ENCODE data around the gene RPUSD2.

RPUSD2 gene, protein sequence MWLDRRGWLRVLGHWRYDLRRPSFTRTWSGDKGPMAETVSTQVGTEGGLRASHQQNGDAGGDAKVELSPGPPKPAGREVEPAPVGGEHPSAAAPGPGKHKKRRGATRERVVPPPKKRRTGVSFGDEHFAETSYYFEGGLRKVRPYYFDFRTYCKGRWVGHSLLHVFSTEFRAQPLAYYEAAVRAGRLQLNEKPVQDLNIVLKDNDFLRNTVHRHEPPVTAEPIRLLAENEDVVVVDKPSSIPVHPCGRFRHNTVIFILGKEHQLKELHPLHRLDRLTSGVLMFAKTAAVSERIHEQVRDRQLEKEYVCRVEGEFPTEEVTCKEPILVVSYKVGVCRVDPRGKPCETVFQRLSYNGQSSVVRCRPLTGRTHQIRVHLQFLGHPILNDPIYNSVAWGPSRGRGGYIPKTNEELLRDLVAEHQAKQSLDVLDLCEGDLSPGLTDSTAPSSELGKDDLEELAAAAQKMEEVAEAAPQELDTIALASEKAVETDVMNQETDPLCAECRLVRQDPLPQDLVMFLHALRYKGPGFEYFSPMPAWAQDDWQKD

DNA sequence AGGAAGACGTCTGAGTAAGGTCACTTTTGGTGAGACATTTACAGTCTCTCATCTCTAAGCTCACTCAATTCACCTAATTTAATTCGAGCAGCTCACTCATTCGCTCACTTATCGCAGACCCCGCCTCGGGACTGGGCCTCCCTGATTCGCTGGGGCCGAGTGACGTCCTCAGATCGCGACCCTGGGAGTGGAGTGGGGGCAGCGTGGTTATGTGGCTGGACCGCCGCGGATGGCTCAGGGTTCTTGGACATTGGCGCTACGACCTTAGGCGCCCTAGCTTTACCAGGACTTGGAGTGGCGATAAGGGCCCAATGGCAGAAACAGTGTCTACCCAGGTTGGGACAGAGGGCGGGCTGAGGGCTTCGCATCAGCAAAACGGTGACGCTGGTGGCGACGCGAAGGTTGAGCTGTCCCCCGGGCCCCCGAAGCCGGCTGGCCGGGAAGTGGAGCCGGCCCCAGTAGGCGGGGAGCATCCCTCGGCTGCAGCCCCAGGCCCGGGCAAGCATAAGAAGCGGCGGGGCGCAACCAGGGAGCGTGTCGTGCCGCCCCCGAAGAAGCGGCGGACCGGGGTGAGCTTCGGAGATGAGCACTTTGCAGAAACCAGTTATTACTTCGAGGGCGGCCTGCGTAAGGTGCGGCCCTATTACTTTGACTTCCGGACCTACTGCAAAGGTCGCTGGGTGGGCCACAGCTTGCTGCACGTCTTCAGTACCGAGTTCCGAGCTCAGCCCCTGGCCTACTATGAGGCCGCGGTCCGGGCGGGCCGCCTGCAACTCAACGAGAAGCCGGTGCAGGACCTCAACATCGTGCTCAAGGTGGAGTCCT lies at the start of gene RPUSD2:
Gene RPUSD2 (plus strand): TSS at position 171 of the 825 bp plus-strand sequence. CDS start 39 bp downstream, at position 210.
- DNase-seq (ENCODE audit: low read depth), result peak; percentile 90

DNA sequence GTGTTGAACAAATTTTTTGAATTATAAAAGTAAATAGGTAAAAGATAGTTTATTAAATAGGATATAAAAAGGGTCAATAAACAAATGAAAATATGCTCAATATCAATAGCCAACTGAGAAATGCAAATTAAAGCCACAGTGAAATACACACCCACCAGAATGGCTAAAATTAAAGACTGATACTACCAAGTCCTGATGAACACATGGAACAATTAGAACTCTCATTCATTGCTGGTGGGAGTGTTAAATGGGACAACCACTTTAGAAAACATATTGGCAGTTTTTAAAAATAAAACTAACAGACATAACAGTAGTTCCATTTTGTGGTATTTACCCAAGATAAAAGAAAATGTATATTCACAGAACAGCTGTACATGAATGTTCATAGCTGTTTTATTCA lies 45.5 kb upstream of the RPUSD2 start:
- no peak for DNase-seq (ENCODE audit: low read depth)

DNA sequence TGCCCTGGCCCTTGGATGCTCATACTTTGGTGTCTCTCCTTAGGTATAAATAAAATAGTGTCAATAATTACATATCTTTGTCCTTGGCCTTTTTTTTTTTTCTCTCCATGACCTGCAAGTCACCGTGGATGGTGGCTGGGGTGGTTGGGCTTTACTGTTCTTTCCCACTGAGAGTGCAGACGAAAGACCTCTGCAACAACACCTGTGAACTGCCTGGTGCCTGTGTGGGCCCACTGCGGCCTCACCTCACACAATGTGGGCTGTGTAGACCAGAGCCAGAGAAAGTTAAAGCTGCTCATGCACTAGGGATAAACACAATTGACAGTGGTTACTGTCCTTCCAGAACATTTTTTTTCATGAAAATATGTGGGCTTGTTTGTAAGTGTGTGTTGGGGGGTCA lies 43.2 kb upstream of the RPUSD2 start:
- no peak for DNase-seq (ENCODE audit: low read depth)

DNA sequence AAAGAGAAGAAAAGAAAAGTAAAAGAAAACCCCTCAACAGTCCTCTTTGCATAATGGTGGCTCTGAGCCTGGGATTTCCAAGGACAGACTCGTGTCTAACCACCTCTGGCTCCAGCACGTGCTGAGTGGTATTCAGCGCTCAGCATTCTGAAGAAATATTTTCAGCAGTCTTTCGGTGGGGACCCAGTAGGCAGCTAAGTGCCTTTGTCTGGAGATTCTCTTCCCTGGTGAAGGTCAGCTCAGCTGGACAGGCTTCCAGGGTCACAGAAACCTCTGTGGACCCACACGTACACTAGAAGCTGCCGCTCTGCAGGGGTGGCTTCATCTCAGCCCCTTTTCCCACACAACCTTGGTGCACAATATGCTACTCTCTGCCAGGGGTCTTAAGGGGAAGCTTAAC lies 40.3 kb upstream of the RPUSD2 start:
- DNase-seq (ENCODE audit: low read depth), result no peak

DNA sequence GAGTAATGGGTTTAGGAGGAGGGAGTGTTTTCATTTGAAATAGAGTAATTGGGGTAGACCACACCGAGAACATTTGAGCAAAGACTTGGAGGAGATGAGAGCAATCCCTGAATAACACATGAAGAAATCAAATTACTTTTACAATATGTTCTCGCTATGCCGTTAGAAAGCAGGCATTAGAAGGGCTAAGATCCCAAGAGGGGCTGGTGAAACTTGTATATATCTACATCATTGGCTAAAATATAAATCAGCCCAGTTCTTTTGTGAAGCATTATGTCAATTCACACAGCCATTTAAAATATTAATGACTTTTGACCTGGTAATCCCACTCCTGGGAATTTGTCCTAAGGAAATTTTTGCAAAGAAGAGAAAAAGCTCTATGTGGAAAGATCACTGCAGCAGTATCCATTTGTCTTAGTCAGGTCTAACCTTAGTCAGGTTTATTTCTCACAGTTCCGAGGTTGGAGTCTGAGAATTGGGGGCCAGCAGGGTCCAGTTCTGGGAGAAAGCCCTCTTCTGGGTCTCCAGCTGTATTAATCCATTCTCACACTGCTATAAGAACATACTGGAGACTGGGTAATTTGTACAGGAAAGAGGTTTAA lies 35.2 kb upstream of the RPUSD2 start:
- no peak for DNase-seq (ENCODE audit: low read depth)

DNA sequence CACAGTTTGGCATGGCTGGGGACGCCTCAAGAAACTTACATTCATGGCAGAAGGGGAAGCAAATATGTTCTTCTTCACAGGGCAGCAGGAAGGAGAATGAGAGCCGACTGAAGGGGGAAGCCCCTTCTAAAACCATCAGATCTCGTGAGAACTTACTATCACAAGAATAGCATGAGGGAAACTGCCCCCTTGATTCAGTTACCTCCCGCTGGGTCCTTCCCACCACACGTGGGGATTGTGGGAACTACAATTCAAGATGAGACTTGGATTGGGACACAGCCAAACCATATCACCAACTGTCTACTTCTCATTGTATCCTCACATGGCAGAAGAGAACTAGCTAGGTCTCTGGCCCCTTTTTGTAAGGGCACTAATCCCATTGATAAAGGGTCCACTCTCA lies 34.7 kb upstream of the RPUSD2 start:
- DNase-seq (ENCODE audit: low read depth), result no peak

DNA sequence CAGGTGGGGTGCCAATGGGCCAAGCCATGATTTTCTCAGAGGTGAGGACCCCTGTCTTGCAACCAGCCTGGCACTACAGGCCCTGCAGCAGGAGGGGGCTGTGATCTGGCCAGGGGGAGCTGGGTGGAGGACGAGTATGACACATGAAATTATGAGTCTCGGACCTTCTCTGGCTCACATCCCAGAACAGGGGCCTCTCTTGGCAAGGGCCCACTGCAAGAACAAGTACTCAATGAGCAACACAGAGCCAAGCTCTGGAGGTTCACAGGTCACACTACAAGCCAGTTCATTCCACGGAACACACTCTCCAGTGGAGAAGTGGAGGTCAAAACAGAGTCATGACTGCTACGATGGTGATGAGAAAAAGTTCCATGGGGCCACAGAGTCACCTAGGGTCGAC lies 32.6 kb upstream of the RPUSD2 start:
- no peak for DNase-seq (ENCODE audit: low read depth)

DNA sequence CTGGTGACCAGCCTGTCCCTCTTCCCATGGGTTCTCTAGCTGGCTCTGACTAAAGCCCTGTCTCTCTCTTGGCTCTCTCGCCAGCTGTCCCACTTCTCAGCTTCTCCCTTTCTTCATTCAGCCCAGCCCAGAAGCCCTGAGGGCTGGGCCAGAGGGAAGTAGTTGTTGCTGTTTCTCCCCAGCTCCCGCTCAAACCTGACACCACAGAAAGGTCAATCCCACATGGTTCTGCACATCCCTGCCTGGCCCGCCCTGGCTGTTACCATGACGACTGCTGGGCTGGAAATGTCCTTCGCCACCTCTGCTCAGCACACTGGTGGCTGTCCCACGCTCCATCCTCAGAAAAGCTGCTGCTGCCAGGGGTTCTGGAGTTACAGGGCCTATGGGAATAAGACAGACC lies 30.1 kb upstream of the RPUSD2 start:
- no peak for DNase-seq (ENCODE audit: low read depth)

DNA sequence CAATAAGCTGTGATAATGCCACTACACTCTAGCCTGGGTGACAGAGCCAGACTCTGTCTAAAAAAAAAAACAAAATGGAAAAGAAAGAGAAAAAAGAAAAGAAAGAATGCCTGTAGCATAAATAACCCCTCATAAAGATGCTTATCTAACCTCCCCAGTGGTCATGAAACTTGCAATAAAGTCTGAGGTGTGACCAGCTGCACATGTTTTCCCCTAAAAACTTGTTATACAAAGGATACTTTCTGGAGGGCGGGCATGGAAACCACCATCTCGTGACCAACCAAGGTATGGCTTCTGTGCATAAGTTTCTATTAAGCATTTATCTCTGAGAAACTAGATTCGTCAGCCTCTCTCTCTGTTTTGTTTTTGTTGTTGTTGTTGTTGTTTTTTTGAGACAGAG lies 26.0 kb upstream of the RPUSD2 start:
- DNase-seq (ENCODE audit: low read depth), result no peak

DNA sequence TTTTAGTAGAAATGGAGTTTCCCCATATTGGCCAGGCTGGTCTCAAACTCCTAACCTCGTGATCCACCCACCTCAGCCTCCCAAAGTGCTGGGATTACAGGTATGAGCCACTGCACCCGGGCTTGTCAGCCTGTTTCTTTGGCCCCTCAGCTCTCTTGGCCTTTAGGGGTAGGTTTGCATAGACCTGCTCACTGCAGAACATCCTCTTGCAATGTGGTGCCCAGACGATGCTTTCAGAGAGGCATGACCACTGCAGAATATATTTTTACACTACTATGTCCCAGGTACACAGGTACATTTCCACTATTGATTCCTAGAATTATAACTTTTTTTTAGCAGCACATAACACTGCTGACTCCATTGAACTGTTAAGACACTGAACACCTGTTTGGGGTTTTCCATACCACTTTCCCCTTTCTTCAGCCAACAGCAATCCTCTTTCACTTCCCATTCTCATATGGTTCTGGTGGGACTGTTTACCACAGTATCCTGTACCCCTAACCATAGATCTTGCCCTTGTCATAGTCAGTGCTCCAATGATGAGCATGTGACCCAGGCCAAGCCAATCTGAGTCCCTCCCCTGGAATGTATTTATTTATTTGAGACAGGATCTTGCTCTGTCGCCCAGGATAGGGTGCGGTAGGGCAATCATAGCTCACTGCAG lies 25.3 kb upstream of the RPUSD2 start:
- DNase-seq (ENCODE audit: low read depth), result no peak

DNA sequence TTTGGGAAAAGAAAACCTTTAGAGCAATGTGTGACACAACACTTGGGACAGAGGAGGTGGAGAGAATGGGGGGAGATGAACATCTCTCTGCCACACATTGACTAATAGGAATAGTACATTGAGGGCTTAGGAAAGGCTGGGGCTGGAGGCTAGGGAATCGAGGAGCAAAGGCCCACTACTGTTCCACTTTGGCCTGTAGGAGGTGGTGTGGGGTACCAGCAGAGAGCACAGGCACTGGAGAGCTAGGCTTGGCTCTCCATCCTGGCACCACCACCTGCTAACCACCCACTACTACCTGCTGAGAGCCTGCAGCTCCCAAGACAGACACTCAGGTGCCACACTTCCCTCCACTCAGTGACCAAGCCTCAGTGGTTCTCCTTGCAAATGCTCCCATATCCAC lies 23.6 kb upstream of the RPUSD2 start:
- no peak for DNase-seq (ENCODE audit: low read depth)

DNA sequence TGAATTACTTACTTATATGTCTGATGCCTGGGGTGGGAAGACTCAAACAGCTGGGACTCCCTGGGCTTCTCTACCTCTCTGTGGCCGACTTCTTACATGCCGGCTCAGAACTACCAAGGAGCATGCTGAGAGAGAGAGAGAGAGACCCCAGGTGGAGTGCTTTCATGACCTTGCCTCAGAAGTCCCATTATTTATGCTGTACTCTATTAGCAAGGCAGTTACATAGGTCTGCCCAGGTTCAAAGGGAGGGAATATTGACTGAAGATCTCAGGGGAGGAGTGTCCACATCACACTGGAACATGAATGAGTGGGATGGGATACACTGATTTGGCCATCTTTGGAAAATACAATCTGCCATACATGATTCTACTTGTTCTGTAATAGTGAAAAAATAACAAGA lies 20.5 kb upstream of the RPUSD2 start:
- no peak for DNase-seq (ENCODE audit: low read depth)

DNA sequence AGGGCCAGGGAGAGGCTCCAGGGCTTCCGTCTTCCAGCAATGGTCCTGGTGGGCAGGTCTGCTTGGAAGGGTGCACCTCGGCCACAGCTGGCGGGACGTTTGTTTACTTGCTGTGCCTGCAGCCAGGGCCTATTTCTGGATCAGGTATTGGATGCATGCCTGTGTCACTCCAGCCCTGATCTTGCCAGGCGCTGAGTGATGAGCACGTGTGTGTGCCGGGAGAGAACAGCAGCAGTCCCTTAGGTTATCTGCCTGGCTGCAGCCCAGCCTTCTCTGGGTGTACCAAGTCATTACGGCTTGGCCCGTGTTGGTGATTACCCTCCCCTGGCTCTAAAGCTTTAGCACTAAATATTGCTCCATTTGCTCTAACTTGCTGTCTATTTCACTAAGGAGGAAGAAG lies 19.2 kb upstream of the RPUSD2 start:
- no peak for DNase-seq (ENCODE audit: low read depth)

DNA sequence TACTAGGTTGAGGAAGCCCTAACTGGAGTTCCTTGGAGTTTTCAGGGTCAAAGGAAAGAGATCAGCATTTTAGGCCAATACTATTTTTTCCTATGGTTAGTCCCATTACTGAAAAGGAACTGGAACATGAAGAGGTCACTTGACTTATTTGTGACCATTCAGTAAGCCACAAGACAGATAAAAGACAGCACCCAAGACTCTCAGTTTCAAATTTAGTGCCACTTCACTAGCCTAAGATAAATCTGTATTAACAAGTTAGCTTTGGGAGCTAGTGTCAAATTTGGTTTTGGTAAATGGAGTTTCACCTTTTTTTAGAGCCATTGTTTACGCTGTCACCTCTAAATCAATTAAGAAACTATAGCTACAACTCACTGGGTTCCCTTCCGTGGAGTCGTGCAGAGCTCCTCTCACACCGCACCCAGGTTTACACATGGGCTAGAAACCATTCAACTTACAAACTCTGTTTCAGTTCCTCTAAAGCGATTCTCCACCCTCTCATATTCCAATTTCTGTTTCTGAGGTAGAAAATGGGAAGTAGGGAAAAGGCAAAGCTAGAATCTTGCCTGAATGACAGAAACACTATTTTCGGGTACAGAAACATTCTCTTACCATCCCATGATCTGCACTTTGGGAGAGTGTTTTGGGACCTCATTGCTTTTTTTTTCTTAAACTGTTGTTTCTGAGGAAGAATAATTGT lies 18.6 kb upstream of the RPUSD2 start:
- DNase-seq (ENCODE audit: low read depth), result no peak

DNA sequence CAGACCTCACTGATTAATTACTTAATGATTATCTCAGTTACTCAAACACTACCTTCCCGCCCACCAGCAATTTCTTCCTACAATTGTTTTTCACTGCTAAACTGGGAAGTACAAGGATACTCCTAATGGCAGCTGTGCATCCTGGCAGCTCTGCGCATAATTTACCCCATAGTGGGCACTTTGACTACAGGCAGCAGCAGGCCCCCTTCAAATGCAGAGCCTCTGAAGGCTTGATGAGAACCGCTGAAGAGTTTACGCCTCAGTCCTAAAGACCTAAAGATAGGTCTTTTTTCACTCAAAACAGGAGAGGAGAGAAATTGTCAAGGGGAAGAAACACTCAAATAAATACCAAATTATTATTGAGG lies 15.0 kb upstream of the RPUSD2 start:
- no peak for DNase-seq (ENCODE audit: low read depth)

DNA sequence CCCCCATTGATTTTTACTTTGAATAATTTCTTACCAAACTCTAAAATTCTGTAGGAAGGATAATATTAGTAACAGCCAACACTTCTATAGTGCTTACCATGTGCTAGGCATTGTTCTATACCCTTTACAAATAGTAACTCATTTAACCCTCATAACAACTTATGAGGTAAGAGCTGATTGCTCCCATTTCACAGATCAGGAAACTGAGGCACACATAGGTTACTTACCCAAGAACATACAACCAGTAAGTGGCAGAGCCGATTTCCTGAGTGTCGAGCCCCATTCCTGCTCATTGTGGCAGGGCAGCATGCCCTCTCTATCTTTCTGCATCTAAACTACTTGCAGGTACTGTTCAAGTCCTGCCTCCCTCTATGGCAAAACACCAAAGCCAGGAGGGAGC lies 13.2 kb upstream of the RPUSD2 start:
- DNase-seq (ENCODE audit: low read depth), result no peak

DNA sequence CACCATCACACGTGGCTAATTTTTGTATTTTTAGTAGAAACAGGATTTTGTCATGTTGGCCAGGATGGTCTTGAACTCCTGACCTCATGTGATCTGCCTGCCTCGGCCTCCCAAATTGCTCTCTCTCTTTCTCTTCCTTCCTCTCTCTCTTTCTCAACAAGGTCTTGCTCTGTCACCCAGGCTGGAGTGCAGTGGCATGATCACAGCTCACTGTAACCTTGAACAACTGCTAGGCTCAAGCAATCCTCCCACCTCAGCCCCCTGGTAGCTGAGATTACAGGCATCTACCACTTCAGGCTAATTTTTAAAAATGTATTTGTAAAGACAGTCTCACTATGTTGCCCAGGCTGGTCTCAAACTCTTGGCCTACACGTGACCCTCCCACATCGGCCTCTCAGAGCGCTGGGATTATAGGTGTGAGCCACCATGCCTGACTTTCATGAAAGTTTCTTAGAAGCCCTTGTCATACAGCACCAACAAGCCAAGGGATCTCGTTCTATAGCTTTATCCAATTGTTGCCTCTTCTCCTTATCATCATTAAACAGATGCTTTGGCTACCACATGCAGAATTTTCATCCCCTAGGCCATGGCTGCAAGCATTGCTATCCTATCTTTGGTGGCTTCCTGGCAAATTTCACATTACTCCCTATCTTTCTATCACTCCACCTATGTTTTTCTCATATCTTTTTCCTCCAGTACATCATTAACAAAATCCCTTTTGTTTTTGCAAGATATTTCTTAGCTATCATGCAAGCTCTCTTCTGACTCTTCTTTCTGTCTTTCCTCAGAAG lies 10.0 kb upstream of the RPUSD2 start:
- DNase-seq (ENCODE audit: low read depth), result no peak

DNA sequence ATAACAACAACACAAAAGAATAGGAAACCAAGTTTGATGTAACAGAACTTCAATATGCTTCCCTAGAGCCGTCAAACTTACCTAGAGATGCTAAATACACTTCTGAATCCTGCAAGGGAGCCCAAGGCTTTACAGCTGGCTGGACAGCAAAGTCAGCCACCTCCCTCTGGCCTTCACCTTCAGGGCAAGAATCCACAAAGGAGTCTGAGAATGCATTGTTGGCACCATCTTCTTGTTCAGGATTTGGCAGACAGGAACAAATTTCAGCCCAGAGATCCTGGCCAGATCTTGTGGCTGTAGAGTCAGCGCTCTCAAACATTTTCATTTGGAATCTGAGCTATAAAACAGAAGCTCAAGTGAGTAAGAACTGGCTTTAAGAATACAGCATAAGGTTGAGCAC lies 6.4 kb upstream of the RPUSD2 start:
- no peak for DNase-seq (ENCODE audit: low read depth)

DNA sequence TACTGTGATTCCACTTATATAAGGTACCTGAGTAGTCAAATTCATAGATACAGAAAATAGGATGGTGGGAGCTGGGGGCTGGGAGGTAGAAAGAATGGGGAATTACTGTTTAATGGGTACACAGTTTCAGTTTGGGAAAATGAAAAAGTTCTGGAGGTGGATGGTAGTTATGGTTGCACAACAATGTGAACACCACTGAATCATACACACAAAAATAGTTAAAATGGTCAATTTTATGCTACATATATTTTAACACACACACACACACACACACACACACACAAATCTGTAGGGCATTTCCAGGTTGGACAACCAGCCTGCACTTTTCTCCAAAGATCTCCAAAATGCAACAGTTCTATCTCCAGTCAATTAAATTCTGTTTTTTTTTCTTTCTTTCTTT lies 5.7 kb upstream of the RPUSD2 start:
- DNase-seq (ENCODE audit: low read depth), result no peak

DNA sequence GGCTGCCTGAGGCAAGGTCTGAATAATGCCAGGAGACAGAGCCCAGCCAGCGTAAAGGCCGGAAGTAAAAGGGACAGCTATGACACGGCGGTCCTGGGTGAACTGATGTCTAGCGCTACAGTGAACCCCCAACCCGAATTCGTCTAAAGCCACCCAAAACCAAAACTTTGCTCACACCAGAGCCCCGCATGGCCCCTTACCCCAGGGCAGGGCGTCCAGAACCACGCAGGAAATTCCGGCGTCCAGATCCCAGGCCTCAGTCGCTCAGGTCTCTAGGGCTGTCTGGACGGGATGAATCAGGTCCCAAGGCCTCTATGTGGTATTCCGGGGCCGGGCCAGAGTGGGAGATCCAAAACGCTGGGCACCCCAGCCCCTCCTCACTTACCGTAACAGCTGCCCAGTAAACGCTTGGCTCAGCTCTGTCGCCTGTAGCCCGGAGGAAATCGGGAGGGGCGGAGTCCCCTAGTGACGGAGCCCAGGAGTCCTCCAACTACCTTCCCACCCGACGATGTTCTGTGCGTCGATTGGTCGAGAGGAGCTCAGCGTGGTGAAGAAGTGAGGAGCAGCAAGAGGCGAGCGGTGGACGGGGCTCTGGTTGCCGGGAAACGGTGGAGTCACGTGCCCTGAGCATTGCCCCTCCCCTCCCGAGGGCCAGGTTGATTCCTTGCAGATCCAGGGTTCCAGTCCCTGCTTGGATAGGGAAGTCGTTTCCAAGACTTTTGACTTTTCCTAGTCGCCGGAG lies 4.3 kb upstream of the RPUSD2 start, which contains the start of gene CCDC32:
Gene CCDC32 (minus strand): TSS at position 452 of the 742 bp plus-strand sequence. CDS start 2,027 bp downstream, outside the sequence.
- peak; percentile 89 for DNase-seq (ENCODE audit: low read depth)
